Measurements from ENCODE around the gene PRDM15.
"Not testable (repeated sequence)": the region's sequence is repeated elsewhere in the genome, so short reads cannot be mapped to it uniquely, and the experiment has no call there.

Gene PRDM15

DNA sequence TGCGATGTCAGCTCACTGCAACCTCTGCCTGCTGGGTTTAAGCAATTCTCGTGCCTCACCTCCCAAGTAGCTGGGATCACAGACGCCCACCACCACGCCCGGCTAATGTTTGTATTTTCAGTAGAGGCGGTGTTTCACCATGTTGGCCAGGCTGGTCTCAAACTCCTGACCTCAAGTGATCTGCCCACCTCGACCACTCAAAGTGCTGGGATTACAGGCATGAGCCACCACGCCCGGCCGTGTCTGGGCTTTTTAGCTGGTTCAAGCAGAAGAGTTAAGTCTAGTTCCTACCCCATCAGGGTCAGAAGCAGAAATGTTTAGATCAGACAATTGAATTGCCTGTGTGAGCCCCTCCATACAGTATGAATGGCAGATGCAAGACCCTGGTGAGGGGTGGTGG lies 84.5 kb downstream of the PRDM15 start:
- peaks cover 14% of the 10 kb centered on the region for H3K27me3 Mint-ChIP-seq
- H3K9me3 Mint-ChIP-seq: peaks cover 10 to 26% of the 10 kb centered on the region in 2 donors
- H3K27ac Mint-ChIP-seq: no peak overlapping the region
- H3K4me3 Mint-ChIP-seq: no peak overlapping the region
- H3K4me1 Mint-ChIP-seq: no peaks in the 10 kb centered on the region
- ATAC-seq (no peak), DNase-seq (no peak)

DNA sequence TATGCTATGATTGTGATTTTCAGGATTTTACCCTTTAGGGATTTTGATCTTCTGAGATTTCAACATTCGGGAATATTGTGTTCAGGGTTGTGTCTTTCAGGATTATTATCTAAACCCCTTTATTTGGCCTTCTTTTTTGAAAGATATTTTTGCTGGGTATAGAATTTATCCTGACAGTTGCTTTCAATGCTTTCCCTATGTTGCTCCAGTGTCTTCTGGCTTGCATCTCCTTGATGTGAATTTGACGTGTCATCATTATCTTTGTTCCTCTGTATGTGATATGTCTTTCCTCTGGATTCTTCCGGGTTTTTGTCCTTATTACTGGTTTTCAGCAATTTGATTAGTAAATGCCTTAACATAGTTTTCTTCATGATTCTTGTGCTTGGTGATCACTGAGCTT lies 86.4 kb downstream of the PRDM15 start:
- H3K27me3 Mint-ChIP-seq: peaks cover 28% of the 10 kb centered on the region
- H3K27ac Mint-ChIP-seq: no peak overlapping the region
- ATAC-seq (no peak), DNase-seq (no peak)
- H3K4me1 Mint-ChIP-seq: no peaks in the 10 kb centered on the region
- no peak overlapping the region for H3K4me3 Mint-ChIP-seq
- peaks cover 10 to 26% of the 10 kb centered on the region in 2 donors for H3K9me3 Mint-ChIP-seq

DNA sequence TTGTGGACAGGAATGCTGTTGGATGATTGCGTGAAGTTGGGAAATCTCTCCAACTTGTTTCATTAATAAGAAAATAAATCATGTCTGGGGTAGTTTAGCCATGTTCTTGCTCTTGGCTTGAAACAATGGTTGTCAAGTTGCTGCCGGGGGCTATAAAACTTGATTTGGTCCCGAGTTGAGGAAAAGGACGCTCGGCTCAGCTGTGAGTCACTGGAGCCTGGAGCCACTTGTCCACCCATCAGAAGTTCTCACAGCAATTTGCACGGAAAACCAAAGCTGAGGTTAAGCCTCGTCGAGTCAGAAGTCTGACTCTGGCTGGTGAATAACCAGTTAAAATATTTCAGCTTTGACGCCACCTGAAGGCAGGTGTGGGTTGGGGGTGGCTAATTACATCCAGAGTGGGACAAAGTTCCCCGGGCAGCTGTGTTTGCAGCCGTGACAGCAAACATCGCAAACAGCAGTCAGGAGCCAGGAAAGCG lies 92.6 kb downstream of the PRDM15 start:
- H3K27ac Mint-ChIP-seq: no peak overlapping the region
- DNase-seq (no peak), ATAC-seq (no peak)
- H3K27me3 Mint-ChIP-seq: peaks cover 51% of the 10 kb centered on the region
- H3K9me3 Mint-ChIP-seq: peaks cover 0 to 3% of the 10 kb centered on the region in 2 donors
- peaks cover 14% of the 10 kb centered on the region for H3K4me1 Mint-ChIP-seq
- no peak overlapping the region for H3K4me3 Mint-ChIP-seq

GRCh38 chr21:41785262-41785661 lies 93.9 kb downstream of the PRDM15 start:
- H3K27ac Mint-ChIP-seq, H3K9me3 Mint-ChIP-seq, ATAC-seq, H3K4me3 Mint-ChIP-seq, DNase-seq: not testable (repeated sequence)
- peaks cover 62% of the 10 kb centered on the region for H3K27me3 Mint-ChIP-seq
- H3K4me1 Mint-ChIP-seq: peaks cover 14% of the 10 kb centered on the region

GRCh38 chr21:41784456-41785102 lies 94.6 kb downstream of the PRDM15 start:
- ATAC-seq: no peak
- peaks cover 62% of the 10 kb centered on the region for H3K27me3 Mint-ChIP-seq
- no peak overlapping the region for H3K27ac Mint-ChIP-seq
- no peak for DNase-seq
- no peaks in the 10 kb centered on the region for H3K9me3 Mint-ChIP-seq
- peaks cover 14% of the 10 kb centered on the region for H3K4me1 Mint-ChIP-seq
- H3K4me3 Mint-ChIP-seq: no peak overlapping the region

DNA sequence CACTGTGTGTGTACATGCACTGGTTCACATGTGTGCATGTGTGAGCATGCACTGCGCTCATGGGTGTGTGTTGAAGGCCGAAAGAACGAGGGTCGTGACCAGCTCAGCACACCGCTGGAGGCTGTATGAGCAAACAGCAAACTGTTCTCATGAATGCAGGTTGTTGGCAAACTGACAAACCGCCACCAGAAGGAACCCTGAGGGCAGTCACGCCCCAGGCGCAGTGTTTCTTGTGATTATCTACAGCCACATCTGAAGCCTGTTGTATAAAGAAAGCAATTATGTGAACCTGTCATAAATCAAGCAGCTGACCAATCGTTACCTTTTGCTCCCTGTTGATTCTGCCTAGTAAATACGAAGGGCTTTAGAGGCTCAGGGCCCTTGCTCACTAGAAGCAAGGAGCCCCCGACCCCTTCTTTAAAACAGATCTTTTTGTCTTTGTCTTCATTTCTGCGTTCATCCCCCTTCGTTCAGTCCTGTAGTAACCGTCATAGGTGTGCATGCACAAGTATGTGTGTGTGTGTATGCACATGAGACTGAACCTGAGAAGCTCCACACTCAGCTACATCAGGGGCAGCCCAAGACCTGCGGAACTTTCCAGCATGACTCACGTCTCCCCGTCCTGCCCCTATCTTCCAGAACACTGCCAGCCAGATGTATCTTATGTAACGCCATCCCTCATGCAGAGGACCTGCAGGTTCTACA lies 95.5 kb downstream of the PRDM15 start:
- peaks cover 15% of the 10 kb centered on the region for H3K4me1 Mint-ChIP-seq
- no peak overlapping the region for H3K27ac Mint-ChIP-seq
- H3K4me3 Mint-ChIP-seq: no peak overlapping the region
- DNase-seq (no peak), ATAC-seq (no peak)
- no peaks in the 10 kb centered on the region for H3K9me3 Mint-ChIP-seq
- H3K27me3 Mint-ChIP-seq: peaks cover 62% of the 10 kb centered on the region

DNA sequence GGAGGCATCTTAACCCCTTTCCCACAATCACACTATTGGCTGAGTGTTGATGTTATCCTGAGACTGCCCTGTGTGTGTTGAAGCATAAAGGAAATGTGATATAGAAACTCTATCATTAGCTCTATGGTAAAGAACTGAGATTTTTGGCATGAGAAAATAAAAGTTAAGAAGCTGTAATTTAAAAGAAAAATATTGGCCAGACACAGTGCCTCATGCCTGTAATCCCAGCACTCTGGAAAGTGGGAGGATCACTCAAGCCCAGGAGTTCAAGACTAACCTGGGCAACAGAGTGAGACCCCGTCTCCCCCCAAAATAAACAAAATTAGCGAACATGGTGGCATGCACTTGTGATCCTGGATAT lies 98.1 kb downstream of the PRDM15 start:
- Mint-ChIP-seq H3K9me3 (no peaks in the 10 kb centered on the region), H3K27me3 (peaks cover 73% of the 10 kb centered on the region), H3K4me3 (no peak overlapping the region), H3K27ac (no peak overlapping the region), H3K4me1 (peaks cover 19% of the 10 kb centered on the region)
- no peak for DNase-seq
- no peak for ATAC-seq

GRCh38 chr21:41780337-41781049 lies 98.7 kb downstream of the PRDM15 start:
- Mint-ChIP-seq H3K4me3 (no peak overlapping the region), H3K27me3 (peaks cover 79% of the 10 kb centered on the region)

GRCh38 chr21:41779659-41780058 lies 99.5 kb downstream of the PRDM15 start:
- H3K27ac Mint-ChIP-seq: no peak overlapping the region
- no peak overlapping the region for H3K4me3 Mint-ChIP-seq
- peaks cover 82% of the 10 kb centered on the region for H3K27me3 Mint-ChIP-seq
- no peaks in the 10 kb centered on the region for H3K9me3 Mint-ChIP-seq
- DNase-seq (no peak), ATAC-seq (no peak)
- peaks cover 19% of the 10 kb centered on the region for H3K4me1 Mint-ChIP-seq

More at GRCh38 chr21:41780337-41781049, 98.7 kb downstream of the PRDM15 start:
- ATAC-seq (no peak), DNase-seq (no peak)
- H3K27ac Mint-ChIP-seq: peak overlapping the region in 1 of 2 donors; percentile 24
- H3K9me3 Mint-ChIP-seq: no peaks in the 10 kb centered on the region
- H3K4me1 Mint-ChIP-seq: peaks cover 19% of the 10 kb centered on the region

GRCh38 chr21:41778930-41779600 lies 100.1 kb downstream of the PRDM15 start:
- DNase-seq: no peak
- no peak overlapping the region for H3K4me3 Mint-ChIP-seq
- peaks cover 82% of the 10 kb centered on the region for H3K27me3 Mint-ChIP-seq
- no peaks in the 10 kb centered on the region for H3K9me3 Mint-ChIP-seq
- peaks cover 15% of the 10 kb centered on the region for H3K4me1 Mint-ChIP-seq
- ATAC-seq: no peak
- H3K27ac Mint-ChIP-seq: no peak overlapping the region

- Mint-ChIP-seq H3K27me3 (peaks cover 80% of the 10 kb centered on the region), H3K9me3 (no peaks in the 10 kb centered on the region), H3K27ac (no peak overlapping the region), H3K4me3 (no peak overlapping the region), H3K4me1 (peaks cover 6% of the 10 kb centered on the region)
- DNase-seq (no peak), ATAC-seq (no peak)
Observed at GRCh38 chr21:41777951-41778815, 101.0 kb downstream of the PRDM15 start.

DNA sequence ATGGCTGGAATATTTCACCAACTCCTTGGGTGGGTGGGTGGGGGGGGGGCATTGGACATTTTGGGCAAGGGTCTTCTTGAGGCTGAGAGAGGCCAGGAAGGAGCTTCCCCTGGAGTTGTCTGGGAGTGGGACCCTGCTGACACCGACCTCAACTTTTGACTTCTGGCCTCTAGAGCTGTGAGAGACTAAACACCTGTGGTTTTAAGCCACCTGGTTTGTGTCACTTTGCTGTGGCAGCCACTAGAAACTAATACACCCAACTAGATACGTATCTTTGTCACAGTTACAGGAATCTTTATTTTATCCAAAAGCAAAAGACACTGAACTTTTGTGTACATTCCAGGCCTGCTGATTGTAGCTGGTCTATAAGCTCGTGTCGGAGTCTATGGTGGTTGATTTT lies 102.4 kb downstream of the PRDM15 start:
- ATAC-seq (no peak), DNase-seq (no peak)
- Mint-ChIP-seq H3K9me3 (no peaks in the 10 kb centered on the region), H3K27ac (no peak overlapping the region), H3K27me3 (peaks cover 92% of the 10 kb centered on the region), H3K4me3 (no peak overlapping the region), H3K4me1 (peaks cover 6% of the 10 kb centered on the region)

GRCh38 chr21:41775149-41775472 lies 104.0 kb downstream of the PRDM15 start:
- ATAC-seq: no peak
- DNase-seq: no peak
- no peak overlapping the region for H3K27ac Mint-ChIP-seq
- H3K4me3 Mint-ChIP-seq: no peak overlapping the region
- peaks cover 96% of the 10 kb centered on the region for H3K27me3 Mint-ChIP-seq
- peaks cover 6% of the 10 kb centered on the region for H3K4me1 Mint-ChIP-seq
- H3K9me3 Mint-ChIP-seq: no peaks in the 10 kb centered on the region

GRCh38 chr21:41774467-41775148 lies 104.5 kb downstream of the PRDM15 start:
- DNase-seq (no peak), ATAC-seq (no peak)
- H3K4me1 Mint-ChIP-seq: peaks cover 6% of the 10 kb centered on the region
- H3K27ac Mint-ChIP-seq: no peak overlapping the region
- H3K27me3 Mint-ChIP-seq: peaks cover 96% of the 10 kb centered on the region
- no peaks in the 10 kb centered on the region for H3K9me3 Mint-ChIP-seq
- H3K4me3 Mint-ChIP-seq: no peak overlapping the region
